ENCODE results near the gene METTL8. TPM values are rescaled to one million over a fixed set of nuclear protein-coding genes. Genes with fewer than 3 reads are reported as not detected.
A peak's percentile ranks its signal among the peaks of the same experiment; 100 is the strongest.
"Not testable (repeated sequence)": the region's sequence is repeated elsewhere in the genome, so short reads cannot be mapped to it uniquely, and the experiment has no call there.

The METTL8 gene
- total RNA-seq, 2 donors from 2014 or later = 19.4 to 20.0 TPM

DNA sequence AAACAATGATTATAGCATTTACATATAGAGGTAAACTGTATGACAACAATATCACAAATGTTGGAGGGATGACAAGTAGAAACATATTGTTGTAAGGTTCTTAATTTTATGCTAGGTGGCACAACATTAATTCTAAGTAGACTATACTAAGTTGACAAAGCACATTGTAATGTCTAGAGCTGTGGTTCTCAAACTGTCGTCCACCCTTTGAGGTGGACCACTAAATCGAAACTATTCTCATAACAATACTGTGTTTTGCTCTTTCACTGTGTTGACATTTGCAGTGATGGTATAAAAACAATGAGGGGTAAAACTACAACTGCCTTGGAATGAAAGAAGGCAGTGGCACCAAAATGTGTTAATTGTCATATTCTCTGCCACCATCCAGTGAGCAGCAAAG is 66.1 kb downstream of the METTL8 start:
- H3K4me3 ChIP-seq = no peak overlapping the region

DNA sequence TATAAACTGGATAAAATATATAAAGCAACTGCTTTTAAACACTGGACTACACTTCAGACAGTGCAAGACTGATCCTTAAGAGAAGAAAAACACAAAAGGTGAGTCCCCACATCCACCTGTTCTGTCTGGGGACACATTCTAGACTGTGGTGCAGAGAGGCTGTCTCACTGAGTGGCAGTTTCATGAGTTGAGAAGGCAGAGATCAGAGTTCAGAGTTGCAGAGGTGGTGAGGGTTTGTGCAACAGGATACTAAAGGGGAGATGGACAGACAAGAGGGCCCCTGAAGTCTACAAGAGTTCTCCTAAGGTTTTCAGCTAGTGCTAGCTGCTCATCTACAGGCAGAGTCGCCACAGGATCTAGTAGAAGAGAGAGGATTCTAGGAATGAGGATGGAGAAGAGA is 68.0 kb downstream of the METTL8 start:
- no peak overlapping the region for H3K4me3 ChIP-seq
- H3K36me3 ChIP-seq = no peaks in the 10 kb centered on the region
- no peak overlapping the region for H3K9ac ChIP-seq (ENCODE audit: low read depth in 2 of 2, low read length in 2 of 2)
- TF ChIP-seq, protein P1, sequence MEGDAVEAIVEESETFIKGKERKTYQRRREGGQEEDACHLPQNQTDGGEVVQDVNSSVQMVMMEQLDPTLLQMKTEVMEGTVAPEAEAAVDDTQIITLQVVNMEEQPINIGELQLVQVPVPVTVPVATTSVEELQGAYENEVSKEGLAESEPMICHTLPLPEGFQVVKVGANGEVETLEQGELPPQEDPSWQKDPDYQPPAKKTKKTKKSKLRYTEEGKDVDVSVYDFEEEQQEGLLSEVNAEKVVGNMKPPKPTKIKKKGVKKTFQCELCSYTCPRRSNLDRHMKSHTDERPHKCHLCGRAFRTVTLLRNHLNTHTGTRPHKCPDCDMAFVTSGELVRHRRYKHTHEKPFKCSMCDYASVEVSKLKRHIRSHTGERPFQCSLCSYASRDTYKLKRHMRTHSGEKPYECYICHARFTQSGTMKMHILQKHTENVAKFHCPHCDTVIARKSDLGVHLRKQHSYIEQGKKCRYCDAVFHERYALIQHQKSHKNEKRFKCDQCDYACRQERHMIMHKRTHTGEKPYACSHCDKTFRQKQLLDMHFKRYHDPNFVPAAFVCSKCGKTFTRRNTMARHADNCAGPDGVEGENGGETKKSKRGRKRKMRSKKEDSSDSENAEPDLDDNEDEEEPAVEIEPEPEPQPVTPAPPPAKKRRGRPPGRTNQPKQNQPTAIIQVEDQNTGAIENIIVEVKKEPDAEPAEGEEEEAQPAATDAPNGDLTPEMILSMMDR (IDR thresholded peaks at IDR 0.05) = no peak
- no peaks in the 10 kb centered on the region for H3K4me1 ChIP-seq
- DNase-seq = no peak
- H3K27me3 ChIP-seq = no peaks in the 10 kb centered on the region
- H3K27ac ChIP-seq = no peak overlapping the region
- no peaks in the 10 kb centered on the region for H3K9me3 ChIP-seq
- intact Hi-C loops (cut with DNase I) = no loop called here

More for the DNA sequence above, 66.1 kb downstream of the METTL8 start:
- DNase-seq = no peak
- intact Hi-C loops (cut with DNase I) = no loop called here
- H3K27ac ChIP-seq = no peak overlapping the region
- H3K36me3 ChIP-seq = no peaks in the 10 kb centered on the region
- no peak overlapping the region for H3K9ac ChIP-seq (ENCODE audit: low read depth in 2 of 2, low read length in 2 of 2)
- no peaks in the 10 kb centered on the region for H3K4me1 ChIP-seq
- no peaks in the 10 kb centered on the region for H3K9me3 ChIP-seq
- TF ChIP-seq, protein P1 (IDR thresholded peaks at IDR 0.05) = no peak
- no peaks in the 10 kb centered on the region for H3K27me3 ChIP-seq

DNA sequence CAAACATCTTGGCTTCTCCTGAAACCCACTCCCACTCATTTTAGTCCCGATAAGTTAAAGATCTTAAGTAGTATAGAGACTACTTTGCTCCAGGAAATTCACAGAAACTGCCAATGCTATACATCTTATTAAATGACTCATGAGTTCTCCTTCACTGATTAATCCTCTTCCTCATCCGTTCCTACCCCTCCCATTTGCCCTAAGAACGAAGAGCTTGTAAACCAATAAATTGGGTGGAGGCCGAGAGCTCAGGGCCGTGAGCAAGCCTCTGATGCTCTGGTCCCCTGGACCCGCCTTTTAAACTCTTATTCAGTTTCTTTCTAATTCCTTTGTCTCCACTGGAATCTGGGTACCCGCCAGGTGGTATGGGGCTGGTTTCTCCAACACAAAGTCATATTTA is 68.6 kb downstream of the METTL8 start:
- DNase-seq = peak; percentile 38
- peak overlapping the region; percentile 54 for H3K27ac ChIP-seq

DNA sequence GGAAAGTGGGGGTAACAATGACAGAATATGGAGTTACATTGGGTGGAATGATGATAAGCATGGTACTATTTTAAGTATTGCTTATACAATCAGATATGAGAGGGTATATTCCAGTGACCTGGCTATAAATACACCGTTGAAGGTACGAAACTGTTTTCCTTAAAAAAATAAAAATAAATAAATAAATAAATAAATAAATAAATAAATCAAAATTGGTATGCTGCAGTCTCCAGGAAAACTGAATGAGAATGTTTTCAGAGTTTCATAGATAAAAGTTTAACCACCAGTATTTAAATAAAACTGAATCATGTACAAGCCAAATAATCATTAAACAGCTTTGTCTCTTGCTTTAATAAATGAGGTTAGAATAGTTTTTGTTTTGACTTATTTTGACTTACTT is 71.4 kb downstream of the METTL8 start:
- Histone ChIP-seq H3K27me3 (no peaks in the 10 kb centered on the region), H3K4me1 (no peaks in the 10 kb centered on the region), H3K9me3 (no peaks in the 10 kb centered on the region), H3K36me3 (no peaks in the 10 kb centered on the region), H3K27ac (no peak overlapping the region), H3K4me3 (no peak overlapping the region), H3K9ac (ENCODE audit: low read depth in 2 of 2, low read length in 2 of 2) (no peak overlapping the region)
- TF ChIP-seq, protein P1 (IDR thresholded peaks at IDR 0.05) = no peak
- intact Hi-C loops (cut with DNase I) = no loop called here
- no peak for DNase-seq

More for the DNA sequence above, 68.6 kb downstream of the METTL8 start:
- Histone ChIP-seq H3K4me3 (no peak overlapping the region), H3K4me1 (no peaks in the 10 kb centered on the region), H3K27me3 (no peaks in the 10 kb centered on the region), H3K9ac (ENCODE audit: low read depth in 2 of 2, low read length in 2 of 2) (no peak overlapping the region), H3K9me3 (no peaks in the 10 kb centered on the region), H3K36me3 (no peaks in the 10 kb centered on the region)
- TF ChIP-seq, protein P1 (IDR thresholded peaks at IDR 0.05) = no peak
- intact Hi-C loops (cut with DNase I) = no loop called here

DNA sequence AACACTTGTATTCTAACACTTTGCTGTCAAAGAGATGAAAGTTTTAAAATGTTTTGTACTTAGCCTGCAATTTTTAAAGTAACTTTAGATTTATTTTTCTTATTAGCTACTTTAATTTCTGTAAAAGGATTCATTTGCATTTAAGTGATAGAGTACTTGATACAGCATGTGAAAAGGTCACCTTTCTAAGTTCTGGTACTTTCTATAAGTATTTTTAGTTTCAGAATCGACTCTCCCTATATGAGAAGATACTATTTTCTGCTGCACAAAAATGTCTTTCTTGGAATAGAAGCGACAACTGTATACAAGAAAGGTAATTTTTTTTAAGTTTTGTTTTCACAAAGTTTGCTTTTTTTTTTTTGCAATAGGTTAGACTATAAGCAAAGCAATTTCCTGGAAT is 72.9 kb downstream of the METTL8 start:
- no peaks in the 10 kb centered on the region for H3K27me3 ChIP-seq
- no peak overlapping the region for H3K4me3 ChIP-seq
- H3K4me1 ChIP-seq = no peaks in the 10 kb centered on the region
- H3K36me3 ChIP-seq = no peaks in the 10 kb centered on the region
- DNase-seq = no peak
- intact Hi-C loops (cut with DNase I) = no loop called here
- H3K9ac ChIP-seq (ENCODE audit: low read depth in 2 of 2, low read length in 2 of 2) = no peak overlapping the region
- no peak overlapping the region for H3K27ac ChIP-seq
- no peaks in the 10 kb centered on the region for H3K9me3 ChIP-seq
- TF ChIP-seq, protein P1 (IDR thresholded peaks at IDR 0.05) = no peak

DNA sequence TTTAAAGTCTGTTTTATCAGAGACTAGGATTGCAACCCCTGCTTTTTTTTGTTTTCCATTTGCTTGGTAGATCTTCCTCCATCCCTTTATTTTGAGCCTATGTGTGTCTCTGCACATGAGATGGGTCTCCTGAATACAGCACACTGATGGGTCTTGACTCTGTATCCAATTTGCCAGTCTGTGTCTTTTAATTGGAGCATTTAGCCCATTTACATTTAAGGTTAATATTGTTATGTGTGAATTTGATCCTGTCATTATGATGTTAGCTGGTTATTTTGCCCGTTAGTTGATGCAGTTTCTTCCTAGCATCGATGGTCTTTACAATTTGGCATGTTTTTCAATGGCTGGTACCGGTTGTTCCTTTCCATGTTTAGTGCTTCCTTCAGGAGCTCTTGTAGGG is 80.0 kb downstream of the METTL8 start:
- DNase-seq; H3K4me1 ChIP-seq; H3K9ac ChIP-seq (ENCODE audit: low read depth in 2 of 2, low read length in 2 of 2); H3K27ac ChIP-seq; H3K36me3 ChIP-seq; H3K27me3 ChIP-seq; H3K9me3 ChIP-seq; H3K4me3 ChIP-seq; intact Hi-C loops (cut with DNase I): not testable (repeated sequence)
